K562 treated with DMSO at 1 percent for 24 hours (cell line): ENCODE measurements around the gene MINAR2. TPM values are rescaled to one million over a fixed set of nuclear protein-coding genes. Genes with fewer than 3 reads are reported as not detected.

Source experiments
- total RNA-seq: library from RNA; unstranded; fragments of 300-600 nt; gene quantifications from 2 replicates; pipeline ENCODE4 v1.2.3, GENCODE V29; 2022; ENCODE audit warnings: low read depth; ENCODE audit not compliant: insufficient read depth

MINAR2 gene
- not detected in 2 replicates for total RNA-seq

DNA sequence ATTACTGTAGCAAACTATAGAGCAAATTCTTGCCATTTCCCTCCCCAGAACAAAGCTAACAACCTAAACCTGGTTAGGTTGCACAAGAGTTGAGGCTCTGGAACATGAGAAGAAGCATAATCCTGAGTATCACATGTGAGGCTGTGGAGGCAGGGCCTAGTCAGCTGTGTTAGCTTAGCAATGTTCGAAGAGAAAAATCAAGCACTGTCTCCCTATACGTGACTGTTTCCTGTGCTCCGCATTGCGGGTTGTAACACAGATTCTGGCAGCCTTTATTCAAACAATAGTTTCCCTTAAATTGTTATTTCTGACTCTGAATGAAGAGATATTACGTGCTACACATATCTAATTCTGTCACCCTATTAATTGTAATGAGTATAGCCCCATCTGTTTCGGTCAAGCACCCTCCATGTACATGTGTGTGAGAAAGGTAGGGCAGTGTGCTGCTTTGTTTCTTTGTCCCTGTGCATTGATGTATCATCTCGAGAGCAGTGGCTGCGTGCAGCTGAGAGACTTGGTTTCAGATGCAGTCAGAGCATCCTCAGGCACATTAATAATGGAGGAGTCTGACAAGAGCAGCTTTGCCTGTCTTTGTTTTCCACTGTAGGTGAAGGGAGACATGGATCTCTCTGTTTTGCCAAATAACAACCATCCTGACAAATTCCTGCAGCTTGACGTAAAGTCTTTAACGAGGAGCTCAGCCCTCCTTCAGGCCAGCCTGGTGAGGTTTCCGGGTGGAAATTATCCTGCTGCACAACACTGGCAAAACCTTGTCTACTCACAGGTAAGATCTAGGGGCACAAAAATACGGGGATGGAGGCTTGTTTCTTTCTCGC is at the start of gene MINAR2:
Gene MINAR2 (plus strand): TSS at position 523 of the 836 bp plus-strand sequence. CDS start 97 bp downstream, at position 620.

Other genes starting within 250 kb of the MINAR2 start
- 0.06 TPM in 1 of 2 replicates, not detected in the other for gene CHSY3, start 156.4 kb downstream of the MINAR2 start, total RNA-seq